Coronary artery (tissue), 2 donors: ENCODE data around the gene ZNF563.

ENCODE experiments used
- DNase-seq: peaks from one replicate; pipeline ENCODE4 v3.0.0-alpha.2; 2017; ENCODE audit warnings: low spot score
- H3K27ac ChIP-seq, 2 donors: fragments of 200-600 bp; sonication (generic); one replicate each; pipeline ENCODE4 v1.5.1; 2016 to 2019
- H3K4me3 ChIP-seq: fragments of 200-600 bp; sonication (generic); 2 replicates; pipeline ENCODE4 v1.5.1; 2016; ENCODE audit warnings: mild to moderate bottlenecking, moderate library complexity
- CTCF ChIP-seq: fragments of 200-600 bp; sonication (generic); IDR thresholded peaks from one replicate; pipeline ENCODE4 v1.5.1; 2019; ENCODE audit warnings: antibody characterized with exemption

Gene ZNF563

GRCh38 chr19:12270854-12271253, 62.6 kb downstream of the ZNF563 start:
- H3K4me3 ChIP-seq: no peak overlapping the region
- TF ChIP-seq CTCF: no peak
- H3K27ac ChIP-seq: no peak overlapping the region
- no peak for DNase-seq
